ENCODE data around the gene KCTD16.

DNA sequence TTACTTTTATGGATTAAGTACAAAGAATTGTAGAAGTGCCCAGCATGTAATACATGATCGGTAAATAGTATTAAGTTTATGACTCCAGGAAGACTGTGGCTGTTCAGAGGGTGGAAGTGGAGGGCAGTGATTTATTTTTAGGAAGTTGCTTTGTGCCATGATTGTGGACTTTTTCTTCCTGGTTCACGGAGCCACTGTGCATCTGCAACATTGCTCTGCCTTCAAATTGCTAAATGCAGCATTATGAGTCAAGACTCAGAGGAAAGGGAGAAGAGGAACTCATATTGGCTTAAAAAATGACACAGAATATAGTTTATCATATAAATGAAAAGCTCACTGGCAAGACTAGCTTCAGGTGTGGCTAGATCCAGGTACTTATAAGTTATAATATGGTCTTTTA, 301.5 kb downstream of the KCTD16 start:
- TF ChIP-seq, protein P1, sequence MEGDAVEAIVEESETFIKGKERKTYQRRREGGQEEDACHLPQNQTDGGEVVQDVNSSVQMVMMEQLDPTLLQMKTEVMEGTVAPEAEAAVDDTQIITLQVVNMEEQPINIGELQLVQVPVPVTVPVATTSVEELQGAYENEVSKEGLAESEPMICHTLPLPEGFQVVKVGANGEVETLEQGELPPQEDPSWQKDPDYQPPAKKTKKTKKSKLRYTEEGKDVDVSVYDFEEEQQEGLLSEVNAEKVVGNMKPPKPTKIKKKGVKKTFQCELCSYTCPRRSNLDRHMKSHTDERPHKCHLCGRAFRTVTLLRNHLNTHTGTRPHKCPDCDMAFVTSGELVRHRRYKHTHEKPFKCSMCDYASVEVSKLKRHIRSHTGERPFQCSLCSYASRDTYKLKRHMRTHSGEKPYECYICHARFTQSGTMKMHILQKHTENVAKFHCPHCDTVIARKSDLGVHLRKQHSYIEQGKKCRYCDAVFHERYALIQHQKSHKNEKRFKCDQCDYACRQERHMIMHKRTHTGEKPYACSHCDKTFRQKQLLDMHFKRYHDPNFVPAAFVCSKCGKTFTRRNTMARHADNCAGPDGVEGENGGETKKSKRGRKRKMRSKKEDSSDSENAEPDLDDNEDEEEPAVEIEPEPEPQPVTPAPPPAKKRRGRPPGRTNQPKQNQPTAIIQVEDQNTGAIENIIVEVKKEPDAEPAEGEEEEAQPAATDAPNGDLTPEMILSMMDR (IDR thresholded peaks at IDR 0.05): no peak
- no peak for TF ChIP-seq ZFX (IDR thresholded peaks at IDR 0.05; ENCODE audit: borderline replicate concordance)
